ENCODE results near the gene MYOM3.
A peak's percentile ranks its signal among the peaks of the same experiment; 100 is the strongest.
"Not testable (repeated sequence)": the region's sequence is repeated elsewhere in the genome, so short reads cannot be mapped to it uniquely, and the experiment has no call there.

MYOM3 gene

DNA sequence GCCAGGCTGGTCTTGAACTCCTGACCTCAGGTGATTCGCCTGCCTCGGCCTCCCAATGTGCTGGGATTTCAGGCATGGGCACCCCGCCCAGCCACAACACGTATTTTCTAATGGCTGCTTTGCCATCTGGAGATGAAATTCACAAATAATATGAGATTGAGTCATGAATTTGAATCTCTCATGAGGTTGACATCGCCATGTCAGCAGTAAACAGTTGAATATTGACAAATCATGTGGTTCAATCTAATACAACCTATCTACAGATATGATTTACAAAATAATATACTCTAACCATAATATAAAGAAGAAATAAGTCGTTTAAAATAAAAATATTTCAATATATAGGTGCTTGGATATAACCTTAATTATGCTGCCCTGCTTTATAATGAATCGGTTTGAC is 42.1 kb downstream of the MYOM3 start:
- no peak for DNase-seq

DNA sequence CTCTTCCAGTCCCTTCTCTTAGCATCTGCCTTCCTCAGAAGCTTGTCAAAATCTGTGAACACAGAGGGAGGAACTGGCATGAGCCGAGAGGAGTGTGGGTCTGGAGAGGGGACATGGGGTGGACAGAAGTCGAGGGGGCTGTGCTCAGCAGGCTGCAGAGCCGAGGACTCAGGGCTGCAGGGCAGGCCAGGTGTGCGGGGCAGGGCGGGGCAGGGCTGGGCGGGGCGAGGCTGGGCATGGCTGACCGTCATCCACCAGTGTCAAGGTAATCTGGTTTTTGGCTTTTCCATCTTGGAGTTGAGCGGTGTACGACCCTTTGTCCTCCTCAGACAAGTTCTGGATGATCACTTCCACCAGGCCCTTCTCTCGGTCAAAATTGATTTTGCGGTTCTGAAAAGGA is 44.0 kb downstream of the MYOM3 start:
- no peak for DNase-seq

DNA sequence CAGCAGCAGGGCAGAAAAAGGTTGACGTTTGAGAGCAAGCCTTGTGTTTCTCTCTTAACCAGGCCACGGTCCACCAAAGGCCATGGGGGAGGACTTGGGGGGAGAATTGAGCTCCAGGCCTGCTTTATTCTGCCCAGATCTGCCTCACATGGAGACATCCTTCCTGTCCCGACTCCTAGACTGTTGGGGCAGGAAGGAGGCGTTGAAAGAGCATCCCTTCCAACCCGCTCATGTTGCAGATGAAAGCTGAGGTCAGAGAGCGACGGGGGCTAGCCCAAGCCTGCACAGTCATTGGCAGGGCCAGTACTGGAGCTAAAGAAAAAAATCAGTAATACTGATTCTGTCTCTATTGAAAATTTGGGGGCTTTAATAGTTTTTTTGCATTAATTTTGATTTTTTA is 46.6 kb downstream of the MYOM3 start:
- no peak for DNase-seq

DNA sequence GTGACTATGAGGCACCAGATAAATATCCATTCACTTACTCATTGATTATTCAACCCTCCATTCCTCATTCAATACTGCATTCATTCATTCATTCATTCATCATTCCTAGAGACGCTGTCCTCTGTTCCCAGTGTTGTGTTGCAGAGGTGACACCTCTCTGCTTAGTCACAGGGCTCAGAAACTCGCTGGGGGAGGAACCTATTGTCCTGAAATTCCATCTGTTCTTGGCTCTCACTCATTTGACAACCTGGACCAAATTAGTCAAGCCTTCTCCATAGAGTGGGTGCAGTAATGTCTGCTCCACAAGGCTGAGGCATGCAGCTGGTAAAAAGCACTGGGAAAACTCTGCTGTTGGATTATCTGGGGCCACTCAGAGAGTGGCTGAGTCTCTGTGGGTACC is 49.7 kb downstream of the MYOM3 start:
- no peak for DNase-seq

DNA sequence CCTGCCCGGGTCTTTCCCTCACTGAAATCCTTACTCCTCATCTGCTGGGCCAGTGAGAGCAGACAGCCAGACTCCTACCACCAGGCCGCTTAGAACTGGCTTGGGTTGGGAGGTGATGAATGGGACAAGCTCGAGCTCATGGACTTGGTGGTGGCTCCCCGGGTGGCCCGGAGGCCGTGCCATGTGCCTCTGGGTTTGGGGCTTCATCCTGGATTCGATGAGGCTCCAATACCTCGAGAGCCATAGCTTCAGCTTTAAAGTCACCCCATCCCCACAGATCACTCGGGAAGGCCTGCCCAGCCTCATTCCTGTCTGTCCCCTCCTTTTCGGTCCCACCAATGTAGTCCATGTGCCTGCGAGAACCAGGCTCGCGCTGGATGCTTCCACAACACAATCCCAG is 51.5 kb downstream of the MYOM3 start:
- DNase-seq: no peak

DNA sequence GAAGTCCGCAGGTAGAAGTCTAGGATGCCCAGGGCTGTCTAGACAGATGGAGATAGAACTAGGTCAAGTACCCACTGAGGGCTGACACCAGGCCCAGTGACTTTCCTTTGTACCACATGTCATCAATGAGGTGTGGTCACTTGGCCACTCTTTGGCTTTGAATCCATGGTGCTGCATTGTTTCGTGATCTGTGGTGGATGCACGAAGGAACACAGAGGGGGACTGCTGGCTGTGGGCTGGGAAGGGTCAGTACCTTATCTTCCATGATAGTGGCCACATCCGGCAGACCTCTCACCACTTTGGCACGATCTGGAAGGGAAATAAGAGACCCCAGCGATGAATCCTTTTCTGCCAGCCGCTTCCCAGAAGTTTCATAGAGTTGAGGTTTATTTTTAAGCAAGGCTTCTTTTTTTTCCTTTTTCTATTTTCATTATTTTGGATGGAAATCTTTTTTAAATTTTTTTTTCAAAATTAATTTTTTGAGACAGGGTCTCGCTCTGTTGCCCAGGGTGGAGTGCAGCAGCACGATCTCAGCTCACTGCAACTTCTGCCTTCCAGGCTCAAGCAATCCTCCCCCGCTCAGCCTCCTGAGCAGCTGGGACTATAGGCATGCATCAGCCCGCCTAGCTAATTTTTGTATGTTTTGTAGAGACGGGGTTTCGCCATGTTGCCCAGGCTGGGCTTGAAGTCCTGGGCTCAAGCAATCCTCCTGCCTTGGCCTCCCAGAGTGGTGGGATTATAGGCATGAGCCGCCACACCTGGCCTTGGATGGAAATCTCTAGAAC is 53.1 kb downstream of the MYOM3 start:
- DNase-seq: no peak

DNA sequence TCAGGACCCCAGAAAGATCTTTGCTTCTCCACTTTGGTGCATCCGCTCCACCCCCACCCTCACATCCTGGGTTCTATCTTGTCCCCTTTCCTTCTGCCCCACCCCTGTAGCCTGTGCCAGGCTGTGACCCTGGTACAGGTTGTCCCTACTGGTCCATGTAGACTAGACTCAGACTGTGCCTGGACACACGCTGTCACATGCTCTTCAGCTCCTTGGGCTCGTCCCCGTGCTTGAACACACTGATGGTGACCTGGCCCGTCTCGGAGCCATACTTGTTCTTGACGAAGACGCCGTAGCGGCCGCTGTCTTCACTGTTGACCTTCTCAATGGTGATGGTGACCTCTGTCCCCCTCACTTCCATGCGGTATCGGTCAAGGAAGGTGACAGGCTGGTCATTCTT is 54.8 kb downstream of the MYOM3 start:
- no peak for DNase-seq

DNA sequence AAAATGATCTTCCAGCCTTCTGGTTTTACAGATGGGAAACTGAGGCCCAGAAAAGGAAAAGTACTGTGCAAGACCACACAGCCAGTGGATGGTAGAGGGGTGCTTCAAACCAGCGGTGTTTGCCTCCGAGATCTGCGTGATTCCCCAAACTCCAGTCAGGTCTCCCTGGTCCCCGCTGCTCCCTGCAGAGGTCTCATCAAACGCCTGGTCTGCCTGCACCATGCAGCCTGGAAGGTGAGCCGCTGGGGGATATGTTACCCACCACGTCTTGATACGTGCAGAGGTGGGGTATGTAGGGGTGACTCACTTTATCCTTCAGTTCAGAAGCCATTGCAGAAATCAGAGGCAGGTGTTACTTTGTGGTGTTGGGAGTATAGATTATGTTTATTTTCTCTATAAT is 56.3 kb downstream of the MYOM3 start:
- no peak for DNase-seq

DNA sequence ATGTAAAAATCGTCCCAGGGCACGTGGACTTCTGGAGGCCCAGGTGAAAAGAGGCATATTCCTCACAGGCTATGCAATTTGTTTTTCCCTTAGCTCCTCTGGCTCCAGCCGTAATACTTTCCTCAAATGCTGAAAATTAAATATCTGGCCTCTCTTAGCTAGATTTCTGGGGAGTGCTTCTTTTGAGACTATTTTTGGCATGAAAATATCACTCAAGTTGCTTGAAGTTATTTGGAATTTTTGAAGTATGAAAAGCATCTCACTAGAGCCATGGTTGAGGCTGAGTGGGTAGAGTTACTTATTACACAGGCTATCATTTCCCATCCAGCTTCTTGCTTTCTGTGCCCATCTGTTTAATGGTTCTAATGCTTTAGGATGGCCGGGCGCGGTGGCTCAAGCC is 59.7 kb downstream of the MYOM3 start:
- DNase-seq: no peak

DNA sequence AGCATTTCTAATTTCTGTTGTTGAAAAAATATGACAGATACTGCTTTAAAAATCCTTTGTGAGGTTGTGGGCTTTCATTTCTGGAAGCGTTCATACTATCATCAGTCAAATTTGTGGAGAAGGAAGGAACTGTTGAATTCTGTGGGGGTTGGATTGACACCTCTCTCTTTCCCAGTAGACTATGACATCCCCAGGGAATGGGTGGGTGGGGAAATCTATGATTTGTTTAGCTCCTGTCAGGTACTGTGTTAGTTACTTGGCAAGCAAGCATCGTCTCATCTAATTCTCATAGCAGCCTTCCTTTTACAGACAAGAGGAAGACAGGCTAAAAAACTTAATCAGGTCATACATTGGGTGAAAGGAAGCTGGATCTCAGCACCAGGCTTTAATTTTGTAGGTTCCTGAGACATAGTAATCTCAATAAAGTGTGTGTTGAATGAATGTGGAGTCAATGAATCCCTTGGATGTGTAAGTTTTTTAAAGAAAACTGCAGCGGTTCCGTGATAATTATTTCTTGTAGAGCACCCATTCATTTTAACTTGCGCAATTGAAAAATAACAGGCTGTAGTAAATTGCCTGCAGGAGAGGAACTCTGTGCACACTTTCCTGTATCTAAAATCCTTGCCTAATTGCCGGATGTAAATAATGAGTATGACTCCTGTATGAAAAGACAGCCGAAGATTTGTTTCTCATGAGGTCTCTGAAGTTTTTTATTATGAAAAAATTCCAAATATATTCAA is 60.6 kb downstream of the MYOM3 start:
- DNase-seq: no peak

DNA sequence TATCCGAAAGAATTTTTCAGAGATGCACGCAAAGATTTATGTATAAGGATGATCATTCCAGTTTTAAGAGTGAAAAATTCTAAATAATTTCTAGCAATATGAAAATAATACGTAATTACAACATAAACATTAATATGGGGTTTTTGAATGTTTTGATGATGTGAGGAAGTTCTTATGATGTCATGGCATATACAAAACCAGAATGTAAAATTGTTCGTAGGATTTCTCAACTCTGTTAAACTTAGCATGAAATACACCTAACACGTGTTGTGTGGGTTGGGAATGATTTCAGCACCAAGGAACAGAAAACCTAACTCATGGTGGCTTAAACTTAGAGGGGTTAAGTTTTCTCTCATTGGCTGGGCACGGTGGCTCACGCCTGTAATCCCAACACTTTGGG is 62.2 kb downstream of the MYOM3 start:
- DNase-seq: no peak

DNA sequence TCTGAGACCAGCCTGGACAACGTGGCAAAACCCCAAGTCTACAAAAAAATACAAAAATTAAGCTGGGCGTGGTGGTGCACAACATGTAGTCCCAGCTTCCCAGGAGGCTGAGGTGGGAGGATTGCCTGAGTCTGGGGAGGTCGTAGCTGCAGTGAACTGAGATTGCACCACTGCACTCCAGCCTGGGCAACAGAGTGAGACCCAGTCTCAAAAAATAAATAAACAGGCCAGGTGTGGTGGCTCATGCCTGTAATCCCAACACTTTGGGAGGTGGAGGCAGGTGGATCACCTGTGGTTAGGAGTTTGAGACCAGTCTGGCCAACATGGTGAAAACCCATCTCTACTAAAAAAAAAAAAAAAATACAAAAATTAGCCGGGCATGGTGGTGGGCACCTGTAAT is 63.0 kb downstream of the MYOM3 start:
- DNase-seq: not testable (repeated sequence)

DNA sequence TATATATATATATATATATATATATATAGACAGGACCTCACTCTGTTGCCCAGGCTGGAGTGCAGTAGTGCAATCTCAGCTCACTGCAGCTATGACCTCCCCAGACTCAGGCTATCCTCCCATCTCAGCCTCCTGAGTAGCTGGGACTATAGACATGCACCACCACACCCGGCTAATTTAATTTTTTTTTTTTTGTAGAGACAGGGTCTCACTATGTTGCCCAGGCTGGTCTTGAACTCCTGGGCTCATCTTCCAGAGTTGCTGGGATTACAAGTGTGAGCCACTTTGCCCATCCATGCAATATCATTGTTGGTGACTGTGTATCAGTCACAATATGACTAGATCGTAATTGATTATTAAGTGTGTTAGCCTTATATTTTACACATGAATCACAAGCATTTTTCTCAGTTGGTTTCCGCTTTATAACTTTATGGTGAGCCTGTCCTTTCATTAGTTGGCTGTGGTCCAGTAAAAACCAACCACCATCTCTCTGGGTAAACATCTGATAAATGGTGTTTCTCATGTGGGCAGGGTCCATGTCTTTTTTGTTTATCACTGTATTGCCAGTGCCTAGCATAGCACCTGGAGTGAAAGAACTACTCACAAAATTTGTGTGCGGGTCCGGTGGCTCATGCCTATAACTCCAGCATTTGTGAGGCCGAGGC is 63.6 kb downstream of the MYOM3 start:
- no peak for DNase-seq

DNA sequence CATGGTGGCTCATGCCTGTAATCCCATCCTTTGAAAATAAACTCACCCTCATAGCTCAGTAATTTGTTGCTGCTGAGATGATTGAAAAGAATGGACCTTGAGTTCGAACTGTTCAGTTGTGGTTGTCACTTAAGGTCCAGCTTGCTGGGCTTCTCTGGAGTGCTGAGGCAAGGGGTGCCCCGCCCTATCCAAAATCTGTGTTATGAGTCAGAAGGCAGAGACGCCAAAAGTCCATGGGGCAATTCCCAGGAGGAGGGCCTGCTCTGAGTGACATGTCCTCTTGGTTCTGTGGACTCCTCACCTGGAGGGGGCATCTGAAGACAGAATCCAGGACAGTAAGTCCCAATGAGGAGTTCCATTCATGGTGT is 64.8 kb downstream of the MYOM3 start:
- DNase-seq: no peak

DNA sequence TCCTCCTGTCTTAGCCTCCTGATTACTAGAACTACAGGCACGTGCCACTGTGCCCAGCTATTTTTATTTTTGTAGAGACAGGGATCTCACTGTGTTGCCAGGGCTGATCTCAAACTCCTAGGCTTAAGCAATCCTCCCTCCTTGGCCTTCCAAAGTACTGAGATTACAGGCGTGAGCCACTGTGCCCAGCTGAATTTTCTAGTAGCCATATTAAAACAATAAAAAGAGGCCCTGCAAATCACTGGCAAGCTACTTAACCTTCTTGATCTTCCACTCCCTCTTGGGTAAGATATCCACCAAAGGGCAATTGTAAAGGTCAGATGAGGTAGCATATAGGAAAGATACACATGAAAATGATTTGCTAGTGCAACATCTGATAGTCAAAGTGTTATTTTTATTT is 66.2 kb downstream of the MYOM3 start:
- DNase-seq: no peak

DNA sequence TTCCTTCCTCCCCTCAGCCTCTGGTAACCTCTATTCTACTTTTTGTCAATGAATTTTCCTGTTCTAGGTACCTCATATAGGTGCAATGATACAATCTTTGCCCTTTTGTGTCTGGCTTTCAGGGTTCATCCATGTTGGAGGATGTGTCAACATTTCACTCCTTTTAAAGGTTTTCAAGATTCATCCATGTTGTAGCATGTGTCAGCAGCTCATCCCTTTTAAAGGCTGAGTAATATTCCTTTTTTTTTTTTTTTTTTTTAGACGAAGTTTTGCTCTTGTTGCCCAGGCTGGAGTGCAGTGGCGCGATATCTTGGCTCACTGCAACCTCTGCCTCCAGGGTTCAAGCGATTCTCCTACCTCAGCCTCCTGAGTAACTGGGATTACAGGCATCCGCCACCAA is 67.3 kb downstream of the MYOM3 start:
- not testable (repeated sequence) for DNase-seq

DNA sequence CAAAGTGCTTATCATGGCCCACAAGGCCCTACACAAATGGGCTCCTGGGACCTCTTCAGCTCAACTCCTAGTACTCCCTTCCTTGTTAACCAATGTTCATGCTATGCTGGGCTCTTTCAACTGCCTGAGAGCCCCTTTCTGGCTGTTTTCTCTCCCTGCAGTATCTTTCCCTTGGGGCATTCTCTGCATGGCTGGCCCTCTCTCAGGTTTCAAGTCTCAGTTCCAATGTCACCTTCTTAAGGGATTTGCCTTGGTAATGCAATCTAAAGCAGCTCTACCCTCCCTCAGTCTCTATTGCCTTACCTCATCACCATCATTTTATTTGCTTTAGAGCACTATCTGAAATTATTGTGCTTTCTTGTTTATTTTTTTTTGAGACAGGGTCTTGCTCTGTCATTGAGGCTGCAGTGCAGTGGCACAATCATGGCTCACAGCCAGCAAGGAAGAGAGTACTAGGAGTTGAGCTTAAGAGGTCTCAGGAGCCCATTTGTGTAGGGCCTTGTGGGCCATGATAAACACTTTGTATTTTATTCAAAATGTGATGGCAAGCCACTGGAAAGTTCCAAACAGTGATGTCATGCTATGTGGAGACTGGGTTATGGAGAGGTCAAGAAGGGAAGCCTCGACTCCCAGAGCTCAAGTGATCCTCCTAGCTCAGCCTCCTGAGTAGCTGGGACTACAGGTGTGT is 68.4 kb downstream of the MYOM3 start:
- DNase-seq: peak; percentile 62 to 64

DNA sequence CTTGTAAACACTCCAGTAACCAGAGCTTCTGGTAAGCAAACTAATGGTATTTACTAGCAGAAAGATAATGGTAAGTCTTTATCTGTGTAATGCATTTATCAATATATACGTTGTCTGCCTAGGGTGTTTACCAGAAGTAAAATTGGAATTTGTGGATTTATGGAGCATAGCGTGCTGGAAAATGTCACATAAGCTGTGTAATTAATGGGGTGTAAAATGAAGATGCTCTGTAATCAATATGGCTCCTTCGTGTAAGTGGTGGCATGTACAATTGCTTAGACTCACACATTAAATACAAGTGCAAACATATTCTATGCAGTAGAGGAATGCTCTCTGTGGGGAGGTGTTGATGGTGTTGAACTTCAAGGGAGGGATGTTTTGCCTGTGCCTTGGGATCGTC is 69.6 kb downstream of the MYOM3 start:
- DNase-seq: no peak

DNA sequence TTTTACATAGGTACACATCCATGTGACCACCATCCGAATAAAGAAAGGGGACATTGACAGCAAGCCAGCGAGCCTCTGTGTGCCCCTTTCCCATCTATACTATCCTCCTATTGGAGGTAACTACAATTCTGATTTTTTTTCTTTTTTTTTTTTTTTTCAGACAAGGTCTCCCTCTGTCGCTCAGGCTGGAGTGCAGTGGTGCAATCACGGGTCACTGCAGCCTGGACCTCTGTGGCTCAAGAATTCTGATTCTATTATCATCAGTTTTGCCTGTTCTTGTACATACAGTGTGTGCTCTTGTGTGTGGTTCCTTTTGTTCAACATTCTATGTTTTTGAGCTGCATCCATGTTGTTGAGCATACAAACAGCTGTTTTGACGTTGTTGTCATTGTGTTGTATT is 75.8 kb downstream of the MYOM3 start:
- DNase-seq: no peak

DNA sequence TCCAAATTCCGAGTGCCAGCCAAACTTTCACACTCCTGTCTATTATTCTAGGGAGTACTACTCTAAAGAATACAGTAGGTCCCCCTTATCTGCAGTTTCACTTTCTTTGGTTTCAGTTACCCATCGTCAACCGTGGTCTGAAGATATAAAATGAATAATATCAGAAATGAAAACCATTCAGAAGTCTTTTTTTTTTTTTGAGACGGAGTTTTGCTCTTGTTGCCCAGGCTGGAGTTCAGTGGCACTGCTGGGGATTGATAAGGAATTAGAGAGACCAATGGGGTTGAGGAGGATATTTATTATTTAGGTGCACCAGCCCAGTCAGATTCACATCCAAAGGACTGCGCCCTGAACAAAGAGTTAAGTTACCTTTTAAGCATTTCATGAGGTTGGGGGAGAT is 79.0 kb downstream of the MYOM3 start:
- no peak for DNase-seq

DNA sequence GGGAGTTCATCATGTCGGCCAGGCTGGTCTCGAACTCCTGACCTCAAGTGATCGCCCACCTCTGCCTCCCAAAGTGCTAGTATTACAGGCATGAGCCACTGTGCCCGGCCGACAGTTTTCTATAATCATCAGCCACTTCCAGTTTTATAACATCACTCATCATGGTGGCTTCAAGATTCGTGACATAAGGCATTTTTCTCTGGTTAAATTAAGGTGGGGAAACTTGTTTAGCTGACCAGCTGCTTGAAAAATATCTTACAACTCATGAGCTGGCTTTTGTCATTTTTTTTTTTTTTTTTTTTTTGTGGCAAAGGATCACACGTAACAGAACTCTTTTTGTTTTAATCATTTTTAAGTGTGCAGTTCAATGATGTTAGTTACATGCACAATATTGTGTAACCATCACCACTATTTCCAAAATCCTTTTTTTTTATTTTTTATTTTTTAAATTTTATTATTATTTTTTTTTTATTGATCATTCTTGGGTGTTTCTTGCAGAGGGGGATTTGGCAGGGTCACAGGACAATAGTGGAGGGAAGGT is 80.9 kb downstream of the MYOM3 start:
- not testable (repeated sequence) for DNase-seq

DNA sequence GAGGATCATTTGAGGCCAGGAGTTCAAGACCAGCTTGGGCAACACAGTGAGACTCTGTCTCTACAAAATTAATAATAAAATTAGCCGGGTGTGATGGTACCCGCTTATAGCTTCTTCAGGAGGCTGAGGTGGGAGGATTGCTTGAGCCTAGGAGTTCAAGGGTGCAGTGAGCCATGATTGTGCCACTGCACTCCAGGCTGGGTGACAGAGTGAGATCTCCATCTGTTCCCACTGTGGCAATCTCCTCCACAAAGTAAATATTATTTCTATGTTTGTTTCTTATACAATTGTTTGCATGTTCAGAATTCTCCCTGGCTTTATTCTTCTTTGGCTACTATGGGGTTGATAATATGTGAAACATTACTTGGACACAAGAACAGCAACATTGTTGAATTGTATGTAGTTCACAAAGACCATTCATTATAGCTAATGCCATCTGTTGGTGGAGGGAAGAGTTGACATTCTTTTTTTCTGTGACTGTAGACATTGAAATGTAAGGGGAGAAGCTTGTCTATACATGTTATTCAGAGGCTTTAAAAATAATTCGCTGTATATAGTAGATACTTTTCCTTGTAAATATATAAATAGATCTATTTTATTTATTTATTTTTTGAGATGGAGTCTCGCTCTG is 84.0 kb downstream of the MYOM3 start:
- no peak for DNase-seq

All from NCI-H187 (cell line).